Fibroblast of villous mesenchyme (primary cell): Measurements from ENCODE around the gene COMMD3. TPM values are rescaled to one million over a fixed set of nuclear protein-coding genes. Genes with fewer than 3 reads are reported as not detected.
"Not testable (repeated sequence)": the region's sequence is repeated elsewhere in the genome, so short reads cannot be mapped to it uniquely, and the experiment has no call there.

Source experiments
- DNase-seq: peaks from one replicate; pipeline ENCODE4 v3.0.0-alpha.2; 2010; ENCODE audit warnings: low read depth
- H3K4me3 ChIP-seq: 2 replicates; pipeline ENCODE4 v1.5.1; 2011; ENCODE audit warnings: low read depth, mild to moderate bottlenecking, low read length
- total RNA-seq: library from RNA; depleted of rRNA; stranded (reverse); fragments of >200 nt; gene quantifications from 2 replicates; pipeline ENCODE4 v1.2.3, GENCODE V29; 2012
- TF ChIP-seq, protein P1 (sequence below): IDR thresholded peaks from 2 replicates; pipeline ENCODE4 v1.5.1; 2012; ENCODE audit warnings: low read depth, mild to moderate bottlenecking, low read length; ENCODE audit not compliant: insufficient read depth

Gene COMMD3
- total RNA-seq, 1 donor, result 38.4 TPM

DNA sequence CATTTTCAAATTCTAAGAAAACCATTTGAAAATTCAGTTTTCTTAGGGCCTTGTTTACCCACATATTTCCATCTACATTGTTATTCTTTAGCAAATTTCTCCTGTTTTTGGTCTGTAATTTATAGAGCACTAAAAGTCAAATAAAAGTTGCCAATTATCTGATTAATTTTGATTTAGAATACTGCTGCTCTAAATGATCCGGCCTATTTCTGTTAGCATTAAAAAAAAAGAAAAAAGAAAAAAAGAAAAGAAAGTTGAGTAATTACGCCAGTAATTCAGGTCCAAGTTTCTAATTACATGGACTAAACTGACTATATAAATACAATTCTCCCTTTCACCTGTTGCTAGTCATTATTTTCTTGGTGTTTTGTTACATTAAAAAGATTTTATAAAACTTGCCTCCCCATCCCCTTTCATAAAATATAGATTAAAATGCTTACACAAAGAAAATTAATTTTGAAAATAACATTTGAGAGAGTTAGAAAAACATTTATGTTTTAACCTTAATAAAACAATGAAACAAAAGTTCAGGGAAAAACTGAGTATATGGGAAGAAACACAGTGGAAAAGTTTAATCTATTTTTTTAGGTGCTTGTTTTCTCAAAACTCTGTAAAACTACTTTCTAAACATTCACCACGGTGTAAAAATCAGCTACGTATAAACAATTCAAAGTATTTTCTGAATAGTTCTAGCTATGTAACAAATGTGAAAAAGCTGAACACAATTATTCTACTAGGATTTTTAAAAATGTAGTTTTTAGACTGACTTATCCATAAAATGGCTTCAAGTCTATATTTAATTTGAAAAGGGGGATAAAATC is 6.8 kb upstream of the COMMD3 start:
- H3K4me3 ChIP-seq, result no peak overlapping the region
- DNase-seq, result no peak
- TF ChIP-seq, protein P1, sequence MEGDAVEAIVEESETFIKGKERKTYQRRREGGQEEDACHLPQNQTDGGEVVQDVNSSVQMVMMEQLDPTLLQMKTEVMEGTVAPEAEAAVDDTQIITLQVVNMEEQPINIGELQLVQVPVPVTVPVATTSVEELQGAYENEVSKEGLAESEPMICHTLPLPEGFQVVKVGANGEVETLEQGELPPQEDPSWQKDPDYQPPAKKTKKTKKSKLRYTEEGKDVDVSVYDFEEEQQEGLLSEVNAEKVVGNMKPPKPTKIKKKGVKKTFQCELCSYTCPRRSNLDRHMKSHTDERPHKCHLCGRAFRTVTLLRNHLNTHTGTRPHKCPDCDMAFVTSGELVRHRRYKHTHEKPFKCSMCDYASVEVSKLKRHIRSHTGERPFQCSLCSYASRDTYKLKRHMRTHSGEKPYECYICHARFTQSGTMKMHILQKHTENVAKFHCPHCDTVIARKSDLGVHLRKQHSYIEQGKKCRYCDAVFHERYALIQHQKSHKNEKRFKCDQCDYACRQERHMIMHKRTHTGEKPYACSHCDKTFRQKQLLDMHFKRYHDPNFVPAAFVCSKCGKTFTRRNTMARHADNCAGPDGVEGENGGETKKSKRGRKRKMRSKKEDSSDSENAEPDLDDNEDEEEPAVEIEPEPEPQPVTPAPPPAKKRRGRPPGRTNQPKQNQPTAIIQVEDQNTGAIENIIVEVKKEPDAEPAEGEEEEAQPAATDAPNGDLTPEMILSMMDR, result no peak

DNA sequence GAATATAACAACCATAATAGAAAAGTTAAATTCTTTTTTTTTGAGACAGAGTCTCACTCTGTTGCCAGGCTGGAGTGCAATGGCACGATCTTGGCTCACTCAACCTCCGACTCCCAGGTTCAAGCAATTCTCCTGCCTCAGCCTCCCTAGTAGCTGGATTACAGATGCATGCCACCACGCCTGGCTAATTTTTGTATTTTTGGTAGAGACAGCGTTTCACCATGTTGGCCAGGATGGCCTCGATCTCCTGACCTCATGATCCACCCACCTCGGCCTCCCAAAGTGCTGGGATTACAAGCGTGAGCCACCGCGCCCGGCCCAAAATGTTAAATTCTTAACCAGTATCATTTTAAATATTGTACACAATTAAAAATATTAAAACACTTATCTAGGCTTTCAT is 6.2 kb upstream of the COMMD3 start:
- H3K4me3 ChIP-seq, DNase-seq: not testable (repeated sequence)

DNA sequence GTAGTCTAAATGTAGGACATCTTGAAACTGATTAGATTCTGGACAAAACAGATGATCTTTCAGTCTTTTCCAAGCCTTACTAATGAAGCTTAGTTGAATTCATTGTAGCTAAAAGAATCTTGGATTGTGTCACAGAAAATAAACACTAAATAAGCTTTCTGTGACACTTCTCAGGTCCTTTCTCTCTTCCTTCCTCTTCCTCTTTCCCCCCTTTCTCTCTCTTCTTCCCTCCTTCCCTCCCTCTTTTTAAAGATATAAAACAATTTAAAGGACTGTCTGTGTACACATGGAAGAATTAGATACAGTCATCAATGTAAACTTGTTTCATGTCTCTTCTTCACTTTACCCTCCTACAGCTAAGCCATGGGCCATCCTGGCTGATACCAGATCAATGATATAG is 5.3 kb upstream of the COMMD3 start:
- TF ChIP-seq, protein P1, result no peak
- no peak overlapping the region for H3K4me3 ChIP-seq
- no peak for DNase-seq

DNA sequence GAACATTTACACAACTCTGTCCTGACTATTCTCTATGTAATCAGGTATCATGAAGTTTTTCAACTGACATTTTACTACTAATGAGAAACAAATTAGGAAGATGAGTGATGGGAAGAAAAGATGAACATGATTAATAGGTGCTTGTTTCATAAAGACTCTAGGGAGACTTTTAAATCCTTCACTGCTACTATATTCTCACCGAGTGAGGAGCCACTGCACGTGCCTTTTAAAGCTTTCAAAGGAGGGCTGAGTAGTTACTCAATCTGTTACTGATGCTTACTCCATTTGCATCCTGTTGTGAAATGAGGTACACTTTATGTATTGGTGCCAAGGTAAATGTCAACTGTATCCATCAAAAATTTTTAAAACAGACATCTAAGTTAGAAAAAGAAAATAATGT is 1.3 kb upstream of the COMMD3 start:
- TF ChIP-seq, protein P1, result no peak
- H3K4me3 ChIP-seq, result no peak overlapping the region
- DNase-seq, result no peak

DNA sequence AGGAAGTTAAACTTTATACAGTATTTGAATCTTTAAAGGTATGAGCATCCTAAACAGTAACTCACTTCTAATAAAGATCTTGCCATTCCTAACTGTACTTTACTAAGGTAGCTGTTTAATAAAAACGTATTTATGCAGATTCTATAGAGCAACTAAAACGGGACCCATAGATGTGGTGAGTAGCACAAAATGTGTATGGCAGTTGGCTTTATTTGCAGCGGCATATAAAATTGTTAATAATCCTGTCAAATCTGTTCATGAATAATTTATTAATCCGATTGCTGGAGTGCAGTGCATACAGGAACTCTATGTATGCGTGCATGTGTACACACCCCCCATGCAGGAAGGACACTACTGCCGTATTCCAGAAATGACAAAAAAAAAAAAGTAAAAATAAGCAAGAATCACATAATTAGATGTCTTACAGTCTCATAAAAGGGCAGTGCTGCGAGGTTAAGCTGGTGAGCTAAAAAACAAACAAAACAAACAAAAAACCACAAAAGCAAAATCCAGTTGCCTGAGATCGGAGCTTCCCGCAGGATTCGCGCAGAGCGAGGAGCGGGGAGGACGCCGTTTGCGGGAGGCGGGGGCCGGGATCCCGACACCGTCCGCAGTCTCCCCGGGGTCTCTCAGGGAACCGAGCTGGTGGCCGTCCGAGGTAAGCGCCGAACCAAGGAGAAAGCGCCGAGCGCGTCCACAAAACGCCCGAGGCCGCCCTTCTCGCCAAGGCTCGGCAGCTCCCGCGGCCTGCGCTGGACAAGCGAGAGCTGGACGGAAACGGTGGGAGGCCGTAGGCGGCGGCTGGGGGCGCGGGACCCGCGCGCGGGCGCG is 518 bp upstream of the COMMD3 start:
- peak overlapping the region; percentile 67 for H3K4me3 ChIP-seq
- DNase-seq, result no peak
- TF ChIP-seq, protein P1, result no peak

DNA sequence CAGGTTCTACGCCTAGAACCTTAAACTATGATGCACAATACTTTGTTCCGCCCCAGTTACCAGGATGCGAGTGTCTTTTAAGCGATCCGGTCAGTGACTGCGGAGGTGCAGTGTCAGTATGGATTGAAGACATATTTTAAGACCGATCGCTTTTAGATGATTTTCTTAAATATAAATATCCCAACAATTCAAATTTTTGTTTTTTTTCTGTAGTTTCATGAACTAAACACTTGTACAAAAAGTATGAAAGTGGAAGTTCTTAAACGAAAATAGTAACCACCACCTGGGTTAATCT is 835 bp downstream of the COMMD3 start:
- TF ChIP-seq, protein P1, result no peak
- H3K4me3 ChIP-seq, result peak overlapping the region; percentile 67
- no peak for DNase-seq

DNA sequence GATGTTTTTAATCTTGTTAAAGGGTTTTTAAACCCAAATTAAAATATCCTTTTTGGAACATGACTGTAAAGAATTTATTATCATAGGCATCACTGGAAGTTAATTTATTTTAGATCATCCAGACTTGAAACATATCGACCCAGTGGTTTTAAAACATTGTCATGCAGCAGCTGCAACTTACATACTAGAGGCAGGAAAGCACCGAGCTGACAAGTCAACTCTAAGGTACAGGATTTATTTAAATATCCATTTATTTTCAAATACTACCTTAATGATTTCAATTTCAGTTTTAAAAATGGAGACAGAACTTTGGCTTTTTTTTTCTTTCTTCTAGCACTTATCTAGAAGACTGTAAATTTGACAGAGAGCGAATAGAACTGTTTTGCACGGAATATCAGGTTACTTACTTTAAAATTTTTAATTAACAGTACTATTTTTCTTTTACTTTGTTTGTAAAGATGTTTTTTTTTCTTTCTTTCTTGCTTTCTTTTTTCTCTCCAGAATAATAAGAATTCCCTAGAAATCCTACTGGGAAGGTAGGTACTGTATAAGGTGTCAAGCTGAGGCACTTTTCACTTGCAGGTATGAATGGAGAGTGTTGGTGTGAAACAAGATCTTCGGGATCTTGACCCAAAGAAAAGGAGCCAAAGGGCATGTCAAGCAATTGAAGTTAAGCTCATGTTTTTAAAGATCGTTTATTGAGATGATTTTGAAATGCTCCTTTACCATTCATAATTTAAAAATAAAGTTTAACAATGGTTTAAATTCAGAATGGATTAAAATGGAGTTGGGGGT is 1.8 kb downstream of the COMMD3 start:
- TF ChIP-seq, protein P1, result no peak
- no peak overlapping the region for H3K4me3 ChIP-seq
- no peak for DNase-seq
